NCI-H524 (cell line): Measurements from ENCODE around the gene GAL3ST1.
A peak's percentile ranks its signal among the peaks of the same experiment; 100 is the strongest.

Experiments
- DNase-seq, 2 experiments: peaks; one replicate each; lab custom pipeline; 2025; lab: John Stamatoyannopoulos, UW

The GAL3ST1 gene

GRCh38 chr22:30535182-30535581 is 39.3 kb downstream of the GAL3ST1 start:
- no peak for DNase-seq

GRCh38 chr22:30531651-30532608 is 42.5 kb downstream of the GAL3ST1 start:
- no peak for DNase-seq

GRCh38 chr22:30526656-30527055 is 47.8 kb downstream of the GAL3ST1 start:
- no peak for DNase-seq

GRCh38 chr22:30523646-30524489 is 50.6 kb downstream of the GAL3ST1 start:
- DNase-seq: no peak

- DNase-seq: peak in 1 of 2 experiments; percentile 7
Measured at GRCh38 chr22:30521368-30522156, 52.9 kb downstream of the GAL3ST1 start.

GRCh38 chr22:30519842-30520425 is 54.5 kb downstream of the GAL3ST1 start:
- DNase-seq: peak; percentile 16 to 52

- no peak for DNase-seq
Measured at GRCh38 chr22:30516731-30517130, 57.7 kb downstream of the GAL3ST1 start.

- DNase-seq: no peak
Measured at GRCh38 chr22:30516273-30516672, 58.2 kb downstream of the GAL3ST1 start.

DNA sequence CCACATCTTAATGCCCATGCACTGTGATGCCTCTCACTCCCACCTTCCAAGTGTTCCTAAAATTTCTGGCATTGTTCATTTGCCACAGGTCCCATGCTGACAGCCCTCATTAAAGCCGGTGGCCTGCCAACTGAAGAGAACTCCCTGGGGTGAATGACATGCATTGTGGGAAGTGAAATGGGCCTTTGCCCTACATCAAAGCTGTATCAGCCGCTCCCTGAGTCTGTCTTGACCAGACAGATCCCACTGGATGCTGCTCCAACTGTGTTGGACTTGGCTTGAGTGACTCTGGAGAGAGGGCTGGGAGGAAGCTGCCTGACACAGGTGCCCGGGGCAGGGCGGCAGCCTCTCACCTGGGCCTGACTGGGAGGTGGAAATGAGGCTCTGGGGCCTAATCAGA is 60.2 kb downstream of the GAL3ST1 start:
- no peak for DNase-seq

GRCh38 chr22:30513462-30513861 is 61.0 kb downstream of the GAL3ST1 start:
- DNase-seq: no peak

DNA sequence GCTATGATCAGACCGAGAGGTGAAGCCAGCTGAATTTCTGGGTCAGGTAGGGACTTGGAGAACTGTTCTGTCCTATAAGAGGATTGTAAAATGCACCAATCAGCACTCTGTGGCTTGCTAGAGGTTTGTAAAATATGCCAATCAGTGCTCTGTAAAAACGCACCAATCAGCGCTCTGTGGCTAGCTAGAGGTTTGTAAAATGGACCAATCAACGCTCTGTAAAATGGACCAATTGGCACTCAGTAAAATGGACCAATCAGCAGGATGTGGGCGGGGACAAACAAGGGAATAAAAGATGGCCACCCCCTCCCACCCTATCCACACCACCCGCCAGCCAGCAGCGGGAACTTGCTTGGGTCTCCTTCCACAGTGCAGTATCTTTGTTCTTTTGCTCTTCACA is 62.6 kb downstream of the GAL3ST1 start:
- no peak for DNase-seq

DNA sequence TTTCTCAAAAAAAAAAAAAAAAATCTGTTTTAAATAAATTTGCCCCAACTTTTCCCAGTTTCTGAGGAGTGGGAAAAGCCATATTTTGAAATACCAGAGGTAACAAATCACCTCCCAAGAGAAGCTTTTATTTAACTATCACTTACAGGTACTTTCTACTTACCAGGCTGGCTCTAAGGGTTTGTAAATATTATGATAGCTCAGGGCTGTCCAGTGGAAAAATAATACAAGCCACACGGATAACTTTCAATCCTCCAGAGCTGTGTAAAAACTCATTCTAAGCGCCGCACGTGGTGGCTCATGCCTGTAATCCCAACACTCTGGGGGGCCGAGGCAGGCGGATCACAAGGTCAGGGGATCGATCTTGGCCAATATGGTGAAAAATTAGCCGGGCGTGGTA is 63.4 kb downstream of the GAL3ST1 start:
- no peak for DNase-seq

- DNase-seq: no peak
Measured at GRCh38 chr22:30508216-30508615, 66.2 kb downstream of the GAL3ST1 start.

DNA sequence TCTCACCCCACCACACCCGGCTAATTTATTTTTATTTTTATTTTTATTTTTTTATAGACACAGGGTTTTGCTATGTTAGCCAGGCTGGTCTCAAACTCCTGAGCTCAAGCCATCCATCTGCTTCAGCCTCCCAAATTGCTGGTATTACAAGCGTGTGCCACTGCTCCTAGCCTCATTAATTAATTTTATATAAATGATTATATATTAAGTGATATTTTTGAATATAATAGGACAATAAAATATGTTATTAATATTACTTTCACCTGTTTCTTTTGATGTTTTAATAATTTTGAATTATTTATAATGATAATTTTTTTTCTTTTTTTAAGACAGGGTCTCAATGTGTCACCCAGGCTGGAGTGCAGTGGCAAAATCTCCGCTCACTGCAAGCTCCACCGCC is 66.8 kb downstream of the GAL3ST1 start:
- DNase-seq: no peak

DNA sequence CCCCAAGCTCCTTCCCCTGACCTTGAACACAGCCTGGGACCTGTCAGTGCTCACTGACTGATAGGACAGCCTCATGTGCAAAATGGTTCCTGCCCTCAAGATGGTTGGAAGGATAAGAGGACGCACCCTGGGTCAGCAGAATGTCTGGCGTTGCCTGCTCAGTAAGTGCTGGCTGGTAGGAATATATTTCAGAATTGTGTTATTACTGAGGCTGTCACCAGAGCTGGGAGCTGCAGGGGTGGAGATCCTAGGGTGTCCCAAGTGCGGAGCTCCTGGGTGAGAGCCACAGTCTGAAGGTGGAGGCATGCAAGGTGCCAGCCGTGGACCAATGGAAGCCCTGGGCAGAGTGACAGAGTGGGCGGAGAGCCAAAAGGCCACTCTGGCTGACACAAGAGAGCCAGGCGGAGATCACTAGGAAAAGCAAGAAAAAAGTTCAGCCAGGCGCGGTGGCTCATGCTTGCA is 67.9 kb downstream of the GAL3ST1 start:
- DNase-seq: no peak
